ENCODE results near the gene SYPL2.
"Not testable (repeated sequence)": the region's sequence is repeated elsewhere in the genome, so short reads cannot be mapped to it uniquely, and the experiment has no call there.

The SYPL2 gene

DNA sequence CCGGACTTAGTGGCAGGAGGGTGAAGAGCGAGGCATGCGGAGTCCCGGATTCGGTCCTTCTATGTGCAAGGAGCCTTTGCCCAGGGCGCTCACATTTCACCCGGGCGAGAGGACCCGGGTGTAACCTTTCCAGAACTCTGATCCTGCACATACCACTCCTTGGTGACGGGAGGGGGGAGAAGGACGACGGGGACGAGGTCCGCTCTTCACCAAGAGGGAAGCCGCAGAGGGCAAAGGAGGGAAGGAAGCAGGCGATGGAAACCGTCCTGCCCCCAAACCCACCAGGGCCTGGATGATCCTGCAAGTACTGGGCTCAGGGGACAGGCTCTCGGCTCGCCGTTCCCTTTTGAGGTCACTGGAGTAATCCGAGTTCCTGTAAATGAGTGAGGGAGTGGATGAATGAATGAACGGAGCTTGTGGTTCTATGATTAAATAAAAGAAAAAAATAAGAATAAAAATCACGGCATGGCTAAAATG, 993 bp downstream of the SYPL2 start:
- TF ChIP-seq, protein P1, sequence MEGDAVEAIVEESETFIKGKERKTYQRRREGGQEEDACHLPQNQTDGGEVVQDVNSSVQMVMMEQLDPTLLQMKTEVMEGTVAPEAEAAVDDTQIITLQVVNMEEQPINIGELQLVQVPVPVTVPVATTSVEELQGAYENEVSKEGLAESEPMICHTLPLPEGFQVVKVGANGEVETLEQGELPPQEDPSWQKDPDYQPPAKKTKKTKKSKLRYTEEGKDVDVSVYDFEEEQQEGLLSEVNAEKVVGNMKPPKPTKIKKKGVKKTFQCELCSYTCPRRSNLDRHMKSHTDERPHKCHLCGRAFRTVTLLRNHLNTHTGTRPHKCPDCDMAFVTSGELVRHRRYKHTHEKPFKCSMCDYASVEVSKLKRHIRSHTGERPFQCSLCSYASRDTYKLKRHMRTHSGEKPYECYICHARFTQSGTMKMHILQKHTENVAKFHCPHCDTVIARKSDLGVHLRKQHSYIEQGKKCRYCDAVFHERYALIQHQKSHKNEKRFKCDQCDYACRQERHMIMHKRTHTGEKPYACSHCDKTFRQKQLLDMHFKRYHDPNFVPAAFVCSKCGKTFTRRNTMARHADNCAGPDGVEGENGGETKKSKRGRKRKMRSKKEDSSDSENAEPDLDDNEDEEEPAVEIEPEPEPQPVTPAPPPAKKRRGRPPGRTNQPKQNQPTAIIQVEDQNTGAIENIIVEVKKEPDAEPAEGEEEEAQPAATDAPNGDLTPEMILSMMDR (IDR thresholded peaks at IDR 0.05; ENCODE audit: low read depth, low read length): no peak
- Histone ChIP-seq H3K4me3 (ENCODE audit: low read depth, low read length) (no peak overlapping the region), H3K4me1 (no peaks in the 10 kb centered on the region), H3K36me3 (no peaks in the 10 kb centered on the region), H3K9me3 (no peaks in the 10 kb centered on the region), H3K27me3 (peaks cover 89% of the 10 kb centered on the region)
- no peak for DNase-seq

DNA sequence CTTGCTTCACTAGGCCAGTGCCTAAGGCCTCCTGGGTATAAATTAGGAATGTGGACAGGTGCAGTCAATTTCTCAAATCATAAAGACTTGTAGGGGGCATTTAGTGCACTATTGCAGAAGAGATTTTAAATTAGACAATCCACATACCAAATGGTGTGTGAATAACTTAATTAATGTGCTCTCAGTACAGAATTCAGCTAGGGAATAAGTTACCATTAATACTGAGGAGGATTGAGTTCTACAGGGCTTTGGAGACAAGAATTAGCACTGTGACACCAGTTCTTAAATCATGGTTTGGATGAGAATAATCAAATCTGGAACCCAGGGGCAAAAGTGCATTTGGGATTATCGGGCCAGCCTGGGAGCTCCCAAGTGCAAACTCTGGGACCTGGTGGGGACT, 1.7 kb downstream of the SYPL2 start:
- peaks cover 89% of the 10 kb centered on the region for H3K27me3 ChIP-seq
- no peak for DNase-seq
- no peaks in the 10 kb centered on the region for H3K36me3 ChIP-seq
- no peak overlapping the region for H3K4me3 ChIP-seq (ENCODE audit: low read depth, low read length)
- no peaks in the 10 kb centered on the region for H3K4me1 ChIP-seq
- TF ChIP-seq, protein P1 (IDR thresholded peaks at IDR 0.05; ENCODE audit: low read depth, low read length): no peak
- no peaks in the 10 kb centered on the region for H3K9me3 ChIP-seq

DNA sequence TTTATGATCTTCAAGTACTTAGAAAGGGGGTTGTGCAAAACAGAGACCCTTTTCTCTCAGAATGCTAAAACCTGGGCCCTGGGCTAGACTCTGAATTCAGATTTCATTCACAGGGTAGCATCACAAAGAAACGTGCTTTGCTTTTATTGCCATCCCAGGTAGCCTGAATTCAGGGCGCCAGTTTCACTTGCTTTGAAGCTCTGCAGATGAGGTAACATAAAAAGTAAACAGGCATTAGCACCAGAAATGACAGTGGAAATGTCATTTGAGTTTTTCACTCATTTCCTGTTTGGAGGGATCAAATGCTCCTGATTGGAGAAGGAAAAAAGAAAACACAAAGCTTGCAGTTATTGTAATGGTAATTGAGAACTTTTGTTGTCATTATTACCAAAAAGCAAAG, 2.6 kb downstream of the SYPL2 start:
- no peak for DNase-seq
- H3K4me3 ChIP-seq (ENCODE audit: low read depth, low read length): no peak overlapping the region
- peaks cover 91% of the 10 kb centered on the region for H3K27me3 ChIP-seq
- no peaks in the 10 kb centered on the region for H3K9me3 ChIP-seq
- TF ChIP-seq, protein P1 (IDR thresholded peaks at IDR 0.05; ENCODE audit: low read depth, low read length): no peak
- no peaks in the 10 kb centered on the region for H3K4me1 ChIP-seq
- H3K36me3 ChIP-seq: no peaks in the 10 kb centered on the region

DNA sequence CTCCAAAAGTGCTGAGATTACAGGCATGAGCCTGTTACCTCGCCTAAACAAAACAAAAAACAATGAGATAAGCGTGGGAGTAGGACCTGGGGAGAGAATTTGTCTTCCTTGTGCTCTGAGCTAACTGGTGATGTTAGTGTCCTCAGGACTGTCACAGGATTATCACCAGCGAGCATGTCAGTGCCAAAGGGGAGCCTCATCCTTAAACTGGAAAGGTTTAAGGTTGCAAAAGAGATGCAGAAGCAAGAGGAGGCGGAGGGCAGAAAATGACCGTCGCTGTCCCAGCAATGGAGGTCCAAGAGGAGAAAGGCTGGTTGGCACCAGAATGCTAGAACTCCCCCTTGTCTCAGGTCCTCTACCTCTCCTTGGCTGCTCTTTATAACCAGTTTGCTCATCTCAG, 3.9 kb downstream of the SYPL2 start:
- no peak overlapping the region for H3K4me3 ChIP-seq (ENCODE audit: low read depth, low read length)
- H3K9me3 ChIP-seq: no peaks in the 10 kb centered on the region
- no peaks in the 10 kb centered on the region for H3K4me1 ChIP-seq
- no peaks in the 10 kb centered on the region for H3K36me3 ChIP-seq
- TF ChIP-seq, protein P1 (IDR thresholded peaks at IDR 0.05; ENCODE audit: low read depth, low read length): no peak
- peaks cover 87% of the 10 kb centered on the region for H3K27me3 ChIP-seq
- no peak for DNase-seq

DNA sequence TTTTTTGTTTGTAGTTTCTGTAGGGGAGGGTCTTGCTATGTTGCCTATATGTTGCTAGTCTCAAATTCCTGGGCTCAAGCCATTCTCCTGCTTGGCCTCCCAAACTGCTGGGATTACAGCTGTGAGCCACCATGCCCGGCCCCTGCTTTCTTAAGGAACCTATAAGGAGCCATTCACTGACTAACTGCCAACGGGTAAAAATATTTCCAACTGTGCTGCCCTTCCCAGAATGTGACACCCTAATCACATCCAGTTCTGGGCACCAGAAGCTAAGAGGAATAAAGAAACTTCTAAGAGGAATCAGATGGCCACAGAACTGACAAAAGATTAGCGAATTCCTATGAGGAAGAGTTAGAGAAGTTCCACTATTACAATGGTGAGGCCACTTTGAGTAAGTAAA, 6.4 kb downstream of the SYPL2 start:
- DNase-seq: no peak
- TF ChIP-seq, protein P1 (IDR thresholded peaks at IDR 0.05; ENCODE audit: low read depth, low read length): no peak
- Histone ChIP-seq H3K9me3 (no peaks in the 10 kb centered on the region), H3K27me3 (peaks cover 67% of the 10 kb centered on the region), H3K4me3 (ENCODE audit: low read depth, low read length) (no peak overlapping the region), H3K36me3 (no peaks in the 10 kb centered on the region), H3K4me1 (no peaks in the 10 kb centered on the region)

DNA sequence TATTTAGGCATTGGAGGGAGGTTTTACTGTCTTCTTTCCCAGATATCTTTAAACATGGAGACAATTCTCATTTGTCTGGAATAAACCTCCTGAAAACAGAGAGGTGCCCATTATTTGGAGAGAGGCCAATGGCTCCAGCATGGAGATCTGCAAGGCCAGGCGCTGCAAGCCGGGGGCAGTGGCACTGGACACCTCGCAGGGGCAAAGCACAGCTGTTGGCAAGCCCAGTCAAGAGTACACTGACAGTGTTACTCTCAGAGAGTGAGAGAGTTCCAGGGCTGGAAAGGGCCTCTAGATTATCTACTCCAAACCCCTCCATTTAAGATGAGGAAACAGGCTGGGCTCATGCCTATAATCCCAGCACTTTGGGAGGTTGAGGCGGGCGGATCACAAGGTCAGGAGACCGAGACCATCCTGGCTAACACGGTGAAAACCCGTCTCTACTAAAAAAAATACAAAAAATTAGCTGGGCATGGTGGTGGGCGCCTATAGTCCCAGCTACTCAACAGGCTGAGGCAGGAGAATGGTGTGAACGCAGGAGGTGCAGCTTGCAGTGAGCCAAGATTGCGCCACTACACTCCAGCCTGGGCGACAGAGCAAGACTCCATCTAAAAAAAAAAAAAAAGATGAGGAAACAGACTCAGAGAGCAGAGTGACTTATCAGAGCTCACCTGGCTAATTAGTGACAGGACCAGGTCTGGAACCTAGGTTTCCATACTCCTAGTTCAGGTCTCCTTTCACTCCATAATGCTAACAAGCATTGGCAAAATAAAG, 7.1 kb downstream of the SYPL2 start:
- H3K9me3 ChIP-seq; H3K36me3 ChIP-seq; H3K4me3 ChIP-seq (ENCODE audit: low read depth, low read length); H3K4me1 ChIP-seq; DNase-seq: not testable (repeated sequence)
- peaks cover 60% of the 10 kb centered on the region for H3K27me3 ChIP-seq
